ENCODE data around the gene SLC22A5. TPM values are rescaled to one million over a fixed set of nuclear protein-coding genes. Genes with fewer than 3 reads are reported as not detected.

The SLC22A5 gene
- total RNA-seq, 1 experiment from 2014 or later: 3.6 TPM

GRCh38 chr5:132439521-132440089, 70.1 kb downstream of the SLC22A5 start (continued):
- no peak for TF ChIP-seq E2F5 (CRISPR knock-in tag; IDR thresholded peaks at IDR 0.05)
- TF ChIP-seq NR1H2 (CRISPR knock-in tag; IDR thresholded peaks at IDR 0.05): no peak
- no peak for TF ChIP-seq ATF6 (CRISPR knock-in tag; IDR thresholded peaks at IDR 0.05)

- CTCF ChIA-PET: interaction anchor here (1.0 to 1.1 kb wide), 4 partner anchors 11 to 57 kb away, joined by 3 to 6 read pairs (median 4); no protein-coding TSS in a partner anchor
- Mint-ChIP-seq H3K36me3 (peaks cover 6% of the 10 kb centered on the region; the same call in 1 of the 2 replicates), H3K4me3 (no peak overlapping the region), H3K9me3 (peaks cover 10% of the 10 kb centered on the region), H3K27me3 (ENCODE audit: low read depth) (no peaks in the 10 kb centered on the region; the same call in 1 of the 2 replicates), H3K27ac (0 out of 2 replicates have a peak overlapping the region, but pooled peaks have one; percentile 24), H3K4me1 (peaks cover 23% of the 10 kb centered on the region)
- ATAC-seq (peak; percentile 50), DNase-seq (ENCODE audit: low spot score) (no peak)
- POLR2A ChIA-PET: no interaction called here
- no peak for TF ChIP-seq IRF2 (CRISPR knock-in tag; IDR thresholded peaks at IDR 0.05; ENCODE audit: borderline replicate concordance, low read depth)
- no peak for TF ChIP-seq GTF2I (CRISPR knock-in tag; conservative IDR thresholded peaks at IDR 0.05)
- no peak for TF ChIP-seq CDX4 (CRISPR knock-in tag; IDR thresholded peaks at IDR 0.05; ENCODE audit: borderline replicate concordance)
- TF ChIP-seq ZNF317 (CRISPR knock-in tag; IDR thresholded peaks at IDR 0.05; ENCODE audit: borderline replicate concordance, low read depth): no peak
- no peak for TF ChIP-seq KAT7 (CRISPR knock-in tag; IDR thresholded peaks at IDR 0.05; ENCODE audit: borderline replicate concordance)
- TF ChIP-seq ERG (CRISPR knock-in tag; IDR thresholded peaks at IDR 0.05): no peak
- no peak for TF ChIP-seq PREB (CRISPR knock-in tag; IDR thresholded peaks at IDR 0.05; ENCODE audit: borderline replicate concordance)
- no peak for TF ChIP-seq AR (CRISPR knock-in tag; IDR thresholded peaks at IDR 0.05)
- no peak for TF ChIP-seq ZNF425 (CRISPR knock-in tag; conservative IDR thresholded peaks at IDR 0.05)
- no peak for TF ChIP-seq NFE2L1 (CRISPR knock-in tag; IDR thresholded peaks at IDR 0.05)
- TF ChIP-seq ZNF121 (CRISPR knock-in tag; IDR thresholded peaks at IDR 0.05): no peak
- TF ChIP-seq TP53 (CRISPR knock-in tag; IDR thresholded peaks at IDR 0.05): no peak
- no peak for TF ChIP-seq ETV6 (CRISPR knock-in tag; IDR thresholded peaks at IDR 0.05)
- TF ChIP-seq ZMAT4 (CRISPR knock-in tag; IDR thresholded peaks at IDR 0.05): no peak
- TF ChIP-seq GABPB1 (CRISPR knock-in tag; IDR thresholded peaks at IDR 0.05): no peak
- TF ChIP-seq ZNF138 (CRISPR knock-in tag; conservative IDR thresholded peaks at IDR 0.05): no peak
- TF ChIP-seq IRF1 (CRISPR knock-in tag; IDR thresholded peaks at IDR 0.05): no peak
- no peak for TF ChIP-seq RELA (CRISPR knock-in tag; IDR thresholded peaks at IDR 0.05; ENCODE audit: borderline replicate concordance)
Measured at GRCh38 chr5:132444061-132444460, 74.6 kb downstream of the SLC22A5 start.

Data from WTC11 (cell line).